WTC11 (cell line): Measurements from ENCODE around the gene PLCL2. TPM values are rescaled to one million over a fixed set of nuclear protein-coding genes. Genes with fewer than 3 reads are reported as not detected.

Experiments
- ATAC-seq: fragments of 200-7000 bp; cut with Tn5 transposase; 2 replicates; pipeline ENCODE4 v1.10.0; 2021; ENCODE audit warnings: mild to moderate bottlenecking, moderate library complexity
- CTCF ChIA-PET: fragments of 300-600 bp; sonication (Branson Sonifier 250); formaldehyde crosslinking; loops from one replicate; lab custom pipeline; 2021; ENCODE audit warnings: antibody characterized with exemption; lab: Charles Lee
- POLR2A ChIA-PET: fragments of 350-600 bp; sonication (Branson Sonifier 250); formaldehyde crosslinking; loops from one replicate; lab custom pipeline; 2021; ENCODE audit warnings: antibody characterized with exemption; lab: Charles Lee
- DNase-seq: peaks from one replicate; pipeline ENCODE4 v3.0.0; 2021; ENCODE audit warnings: low spot score
- H3K27ac Mint-ChIP-seq: 2 replicates; pipeline ENCODE4 v1.8.0; 2021; ENCODE audit warnings: mixed read lengths
- H3K27me3 Mint-ChIP-seq: 2 replicates; pipeline ENCODE4 v1.8.0; 2021; ENCODE audit warnings: low read depth, mild to moderate bottlenecking, moderate library complexity, mixed read lengths
- H3K36me3 Mint-ChIP-seq: 2 replicates; pipeline ENCODE4 v1.8.0; 2021; ENCODE audit warnings: mixed read lengths
- H3K4me1 Mint-ChIP-seq: 2 replicates; pipeline ENCODE4 v1.8.0; 2022; ENCODE audit warnings: mixed read lengths
- H3K4me3 Mint-ChIP-seq: 2 replicates; pipeline ENCODE4 v1.8.0; 2021; ENCODE audit warnings: mild to moderate bottlenecking, moderate library complexity, mixed read lengths
- H3K9me3 Mint-ChIP-seq: 2 replicates; pipeline ENCODE4 v1.8.0; 2021; ENCODE audit warnings: mixed read lengths
- AFF4 ChIP-seq: sonication (generic); formaldehyde crosslinking; IDR thresholded peaks from 2 replicates; pipeline ENCODE4 v1.8.1; 2023; ENCODE audit warnings: mild to moderate bottlenecking, missing genetic modification reagents, borderline replicate concordance
- AR ChIP-seq: fragments of 250-450 bp; sonication (Bioruptor Pico); IDR thresholded peaks from 2 replicates; pipeline ENCODE4 v1.9.0; 2021; ENCODE audit warnings: mild to moderate bottlenecking
- ATF6 ChIP-seq: sonication (generic); formaldehyde crosslinking; IDR thresholded peaks from 2 replicates; pipeline ENCODE4 v1.8.1; 2023; ENCODE audit warnings: mild to moderate bottlenecking, missing genetic modification reagents
- ELF4 ChIP-seq: sonication (generic); formaldehyde crosslinking; IDR thresholded peaks from 2 replicates; pipeline ENCODE4 v1.8.1; 2022; ENCODE audit warnings: low read depth, mild to moderate bottlenecking, moderate library complexity, missing genetic modification reagents
- EMX1 ChIP-seq: fragments of 250-450 bp; sonication (Bioruptor Pico); IDR thresholded peaks from 2 replicates; pipeline ENCODE4 v1.8.0; 2021; ENCODE audit warnings: mild to moderate bottlenecking
- FOXP4 ChIP-seq: sonication (generic); formaldehyde crosslinking; IDR thresholded peaks from 2 replicates; pipeline ENCODE4 v1.8.0; 2022; ENCODE audit warnings: mild to moderate bottlenecking, missing genetic modification reagents
- KAT7 ChIP-seq: sonication (generic); formaldehyde crosslinking; IDR thresholded peaks from 2 replicates; pipeline ENCODE4 v1.8.1; 2023; ENCODE audit warnings: missing genetic modification reagents, mild to moderate bottlenecking, borderline replicate concordance
- MAX ChIP-seq: sonication (generic); formaldehyde crosslinking; IDR thresholded peaks from 2 replicates; pipeline ENCODE4 v1.8.0; 2022; ENCODE audit warnings: mild to moderate bottlenecking, missing genetic modification reagents
- NFATC4 ChIP-seq: fragments of 250-450 bp; sonication (Bioruptor Pico); IDR thresholded peaks from 2 replicates; pipeline ENCODE4 v1.9.0; 2021; ENCODE audit warnings: mild to moderate bottlenecking
- RELA ChIP-seq: sonication (generic); formaldehyde crosslinking; IDR thresholded peaks from 2 replicates; pipeline ENCODE4 v1.8.1; 2022; ENCODE audit warnings: missing genetic modification reagents, mild to moderate bottlenecking, borderline replicate concordance
- RORB ChIP-seq: fragments of 250-450 bp; sonication (Bioruptor Pico); IDR thresholded peaks from 2 replicates; pipeline ENCODE4 v1.9.0; 2021; ENCODE audit warnings: mild to moderate bottlenecking
- SP1 ChIP-seq: sonication (generic); formaldehyde crosslinking; conservative IDR thresholded peaks from 2 replicates; pipeline ENCODE4 v1.8.1; 2022; ENCODE audit warnings: missing genetic modification reagents
- ZNF423 ChIP-seq: fragments of 250-450 bp; sonication (Bioruptor Pico); IDR thresholded peaks from 2 replicates; pipeline ENCODE4 v2.1.2; 2022; ENCODE audit warnings: mild to moderate bottlenecking, moderate library complexity
- ZNF512 ChIP-seq: sonication (generic); formaldehyde crosslinking; IDR thresholded peaks from 2 replicates; pipeline ENCODE4 v1.8.1; 2022; ENCODE audit warnings: missing genetic modification reagents, borderline replicate concordance
- ZNF532 ChIP-seq: fragments of 250-450 bp; sonication (Bioruptor Pico); IDR thresholded peaks from 2 replicates; pipeline ENCODE4 v1.9.0; 2021; ENCODE audit warnings: mild to moderate bottlenecking, borderline replicate concordance
- total RNA-seq: library from RNA; stranded (reverse); gene quantifications from 3 replicates; pipeline ENCODE4 v1.2.3, GENCODE V29; 2021

Gene PLCL2
- total RNA-seq, 1 experiment from 2014 or later = 11.8 TPM

- ATAC-seq (no peak), DNase-seq (no peak)
- TF ChIP-seq AR (CRISPR knock-in tag) (no peak), ZNF532 (CRISPR knock-in tag) (no peak), ATF6 (CRISPR knock-in tag) (no peak), MAX (CRISPR knock-in tag) (no peak), NFATC4 (CRISPR knock-in tag) (no peak), FOXP4 (CRISPR knock-in tag) (no peak), KAT7 (CRISPR knock-in tag) (no peak), ZNF512 (CRISPR knock-in tag) (no peak), AFF4 (CRISPR knock-in tag) (no peak), RELA (CRISPR knock-in tag) (no peak), ZNF423 (CRISPR knock-in tag) (no peak), ELF4 (no peak), RORB (CRISPR knock-in tag) (no peak), SP1 (no peak), EMX1 (no peak)
- ChIA-PET POLR2A (no interaction called here), CTCF (interaction anchor here (1.0 kb wide), 1 partner anchor 26 kb away, joined by 3 read pairs; no protein-coding TSS in a partner anchor)
- peak overlapping the region; percentile 64; the same call in 1 of the 2 replicates for H3K27ac Mint-ChIP-seq
- no peak overlapping the region for H3K4me3 Mint-ChIP-seq
- H3K36me3 Mint-ChIP-seq = no peaks in the 10 kb centered on the region
- no peaks in the 10 kb centered on the region for H3K9me3 Mint-ChIP-seq
- no peaks in the 10 kb centered on the region for H3K27me3 Mint-ChIP-seq
- peaks cover 16% of the 10 kb centered on the region for H3K4me1 Mint-ChIP-seq
These were observed 156.2 kb downstream of the PLCL2 start for GRCh38 chr3:17040990-17041377.
